Breast epithelium (tissue), 4 donors: ENCODE data around the gene GK. TPM values are rescaled to one million over a fixed set of nuclear protein-coding genes. Genes with fewer than 3 reads are reported as not detected.

Source experiments
- DNase-seq, 2 donors: peaks; one replicate each; pipeline ENCODE4 v3.0.0-alpha.2; 2019; ENCODE audit warnings: low spot score in 2 of 2
- H3K27ac ChIP-seq, 2 donors: fragments of 200-600 bp; sonication (generic) in 1 of 2; one replicate each; pipeline ENCODE4 v1.5.1; 2016 to 2019; ENCODE audit warnings: mild to moderate bottlenecking in 1 of 2
- H3K27me3 ChIP-seq, 2 donors: fragments of 200-600 bp; sonication (generic) in 1 of 2; one replicate each; pipeline versions ENCODE4 v1.5.1 to v1.6.0; 2017 to 2019; ENCODE audit warnings: control low read depth in 1 of 2, mild to moderate bottlenecking in 1 of 2
- H3K36me3 ChIP-seq: fragments of 200-600 bp; one replicate; pipeline ENCODE4 v1.5.1; 2019
- H3K4me1 ChIP-seq, 2 donors: fragments of 200-600 bp; sonication (generic); one replicate each; pipeline ENCODE4 v1.5.1; 2016 to 2019; ENCODE audit warnings: control low read depth in 1 of 2
- H3K4me3 ChIP-seq, 3 donors: fragments of 200-600 bp; sonication (generic); 1 replicate in 2 of 3; 2 replicates in 1 of 3; pipeline ENCODE4 v1.5.1; 2016 to 2019; ENCODE audit warnings: mild to moderate bottlenecking in 3 of 3, moderate library complexity in 2 of 3
- H3K9me3 ChIP-seq, 2 donors: fragments of 200-600 bp; sonication (generic) in 1 of 2; one replicate each; pipeline ENCODE4 v1.5.1; 2016 to 2019; ENCODE audit warnings: control low read depth in 1 of 2
- POLR2A ChIP-seq: fragments of 450-650 bp; IDR thresholded peaks from one replicate; pipeline ENCODE4 v1.6.1; 2016; ENCODE audit warnings: antibody characterized with exemption, mild to moderate bottlenecking, moderate library complexity
- POLR2AphosphoS5 ChIP-seq, 3 donors: sonication (generic); formaldehyde crosslinking; IDR thresholded peaks; one replicate each; pipeline ENCODE4 v1.6.1; 2017; ENCODE audit warnings: antibody characterized with exemption in 3 of 3
- intact Hi-C: fragments of 100-400 bp; cut with DNase I; formaldehyde crosslinking; loops from one replicate; pipeline ENCODE4 v1.15.1; 2023; ENCODE audit warnings: low total_unique reads
- total RNA-seq, 3 donors: library from RNA; depleted of rRNA; stranded (reverse); fragments of >200 nt; gene quantifications; one replicate each; pipeline ENCODE4 v1.1.0, GENCODE V29; 2016
- TF ChIP-seq, protein P1 (sequence below), 3 donors: fragments of 450-650 bp; IDR thresholded peaks; one replicate each; pipeline ENCODE4 v1.5.1; 2016 to 2017; ENCODE audit warnings: antibody characterized with exemption in 3 of 3, mild to moderate bottlenecking in 3 of 3, moderate library complexity in 3 of 3

Gene GK
- total RNA-seq, 3 donors from 2014 or later = 3.8 to 12.1 (median 6.9) TPM

DNA sequence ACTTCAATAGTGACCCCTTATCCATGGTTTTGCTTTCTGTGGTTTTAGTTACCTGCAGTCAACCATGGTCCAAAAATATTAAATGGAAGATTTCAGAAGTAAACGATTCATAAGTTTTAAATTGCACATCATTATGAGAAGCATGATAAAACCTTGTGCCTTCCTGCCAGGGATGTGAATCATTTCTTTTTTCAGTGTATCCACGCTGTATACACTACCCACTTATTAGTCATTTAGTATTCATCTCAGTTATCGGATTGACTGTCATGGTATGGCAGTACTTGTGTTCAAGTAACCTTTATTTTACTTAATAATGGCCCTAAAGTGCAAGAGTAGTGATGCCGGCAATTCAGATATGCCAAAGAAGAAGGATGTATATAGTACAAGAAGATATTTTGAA lies 38.0 kb upstream of the GK start:
- Histone ChIP-seq H3K27ac (no peak overlapping the region), H3K36me3 (no peaks in the 10 kb centered on the region), H3K4me1 (no peaks in the 10 kb centered on the region), H3K27me3 (no peaks in the 10 kb centered on the region), H3K9me3 (no peaks in the 10 kb centered on the region), H3K4me3 (no peak overlapping the region)
- intact Hi-C loops = no loop called here
- no peak for DNase-seq
- TF ChIP-seq, protein P1, sequence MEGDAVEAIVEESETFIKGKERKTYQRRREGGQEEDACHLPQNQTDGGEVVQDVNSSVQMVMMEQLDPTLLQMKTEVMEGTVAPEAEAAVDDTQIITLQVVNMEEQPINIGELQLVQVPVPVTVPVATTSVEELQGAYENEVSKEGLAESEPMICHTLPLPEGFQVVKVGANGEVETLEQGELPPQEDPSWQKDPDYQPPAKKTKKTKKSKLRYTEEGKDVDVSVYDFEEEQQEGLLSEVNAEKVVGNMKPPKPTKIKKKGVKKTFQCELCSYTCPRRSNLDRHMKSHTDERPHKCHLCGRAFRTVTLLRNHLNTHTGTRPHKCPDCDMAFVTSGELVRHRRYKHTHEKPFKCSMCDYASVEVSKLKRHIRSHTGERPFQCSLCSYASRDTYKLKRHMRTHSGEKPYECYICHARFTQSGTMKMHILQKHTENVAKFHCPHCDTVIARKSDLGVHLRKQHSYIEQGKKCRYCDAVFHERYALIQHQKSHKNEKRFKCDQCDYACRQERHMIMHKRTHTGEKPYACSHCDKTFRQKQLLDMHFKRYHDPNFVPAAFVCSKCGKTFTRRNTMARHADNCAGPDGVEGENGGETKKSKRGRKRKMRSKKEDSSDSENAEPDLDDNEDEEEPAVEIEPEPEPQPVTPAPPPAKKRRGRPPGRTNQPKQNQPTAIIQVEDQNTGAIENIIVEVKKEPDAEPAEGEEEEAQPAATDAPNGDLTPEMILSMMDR (IDR thresholded peaks at IDR 0.05) = no peak
- no peak for TF ChIP-seq POLR2AphosphoS5 (IDR thresholded peaks at IDR 0.05)
- no peak for TF ChIP-seq POLR2A

DNA sequence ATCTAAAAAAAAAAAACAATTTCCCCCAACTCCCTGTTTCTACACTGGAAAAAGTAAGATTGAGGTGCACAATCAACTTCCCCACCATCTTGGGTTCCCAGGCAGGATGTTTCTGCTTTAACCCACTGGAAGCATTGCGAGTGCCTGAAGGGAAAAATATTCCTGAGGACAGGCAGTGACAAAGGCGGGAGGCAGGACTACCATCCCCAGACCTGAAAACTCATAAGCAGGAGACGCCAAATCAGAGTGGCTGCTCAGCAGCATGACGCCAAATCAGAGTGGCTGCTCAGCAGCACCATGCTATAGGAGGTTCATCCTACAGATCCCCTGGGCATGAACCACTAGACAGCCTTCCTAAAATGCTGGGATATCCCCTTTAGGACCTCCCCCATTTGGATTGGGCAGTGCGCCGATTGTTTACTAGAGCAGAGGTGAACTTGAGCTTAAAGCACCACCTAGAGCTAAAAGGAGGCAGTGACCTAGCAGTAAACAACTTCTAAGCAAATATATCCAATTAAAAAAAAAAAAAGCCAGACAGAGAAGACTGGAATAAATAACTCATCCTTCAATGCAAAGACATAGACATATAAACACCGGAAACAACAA lies 35.0 kb upstream of the GK start:
- Histone ChIP-seq H3K4me1 (no peaks in the 10 kb centered on the region), H3K27me3 (peaks cover 0 to 7% of the 10 kb centered on the region in 2 donors), H3K27ac (no peak overlapping the region), H3K36me3 (no peaks in the 10 kb centered on the region), H3K4me3 (no peak overlapping the region), H3K9me3 (peaks cover 9 to 12% of the 10 kb centered on the region in 2 donors)
- intact Hi-C loops = no loop called here
- no peak for DNase-seq
- TF ChIP-seq POLR2A (no peak), POLR2AphosphoS5 (IDR thresholded peaks at IDR 0.05) (no peak)
- TF ChIP-seq, protein P1 (IDR thresholded peaks at IDR 0.05) = no peak

DNA sequence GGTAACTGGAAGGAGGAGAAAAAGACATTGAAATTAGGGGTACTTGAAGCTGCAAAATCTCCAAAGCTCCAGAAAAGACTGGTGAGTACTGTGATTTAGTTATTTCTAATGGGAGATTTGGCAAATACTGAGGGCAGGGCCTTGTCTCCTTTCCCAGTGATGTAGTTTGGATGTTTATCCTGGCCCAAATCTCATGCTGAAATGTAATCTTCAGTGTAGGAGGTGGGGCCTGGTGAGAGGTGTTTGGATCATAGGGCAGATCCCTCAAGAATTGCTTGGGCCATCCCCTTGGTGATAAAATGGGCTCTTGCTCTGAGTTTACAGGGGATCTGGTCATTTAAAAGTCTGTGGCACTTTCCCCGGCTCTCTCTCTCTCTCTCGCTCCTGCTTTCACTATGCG lies 33.1 kb upstream of the GK start:
- intact Hi-C loops = no loop called here
- no peak for TF ChIP-seq POLR2AphosphoS5 (IDR thresholded peaks at IDR 0.05)
- TF ChIP-seq, protein P1 (IDR thresholded peaks at IDR 0.05) = no peak
- no peak for TF ChIP-seq POLR2A

DNA sequence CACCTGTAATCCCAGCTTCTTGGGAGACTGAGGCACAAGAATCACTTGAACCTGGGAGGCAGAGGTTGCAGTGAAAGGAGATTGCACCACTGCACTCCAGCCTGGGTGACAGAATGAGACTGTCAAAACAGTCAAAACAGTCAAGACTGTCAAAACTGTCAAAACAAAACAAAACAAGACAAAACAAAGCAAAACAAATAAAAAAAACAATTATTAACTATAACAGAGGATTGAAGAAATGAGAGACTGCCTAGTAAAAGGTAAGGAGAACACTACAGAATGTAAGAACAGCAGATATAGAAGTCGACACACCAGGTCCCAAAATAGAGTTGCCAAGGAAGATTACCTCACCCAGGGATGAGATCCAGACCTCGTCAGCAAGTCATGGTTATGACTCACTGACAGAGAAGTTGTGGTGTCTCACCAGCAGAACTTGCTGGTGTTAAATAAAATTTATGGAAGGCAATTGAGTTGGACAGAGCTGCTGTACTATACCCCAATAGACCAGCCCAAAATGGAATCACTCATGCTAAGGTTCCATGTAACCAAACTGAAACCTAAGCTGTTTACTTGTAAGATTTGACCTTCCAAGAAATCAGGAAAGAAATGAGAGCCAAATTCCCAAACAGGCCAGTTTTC lies 32.1 kb upstream of the GK start:
- H3K4me1 ChIP-seq = no peaks in the 10 kb centered on the region
- TF ChIP-seq POLR2AphosphoS5 (IDR thresholded peaks at IDR 0.05) = no peak
- no peak for TF ChIP-seq POLR2A
- TF ChIP-seq, protein P1 (IDR thresholded peaks at IDR 0.05) = no peak
- no peak for DNase-seq
- H3K27ac ChIP-seq = no peak overlapping the region
- peaks cover 0 to 7% of the 10 kb centered on the region in 2 donors for H3K27me3 ChIP-seq
- H3K9me3 ChIP-seq = peaks cover 9 to 12% of the 10 kb centered on the region in 2 donors
- no peak overlapping the region for H3K4me3 ChIP-seq
- intact Hi-C loops = no loop called here
- H3K36me3 ChIP-seq = no peaks in the 10 kb centered on the region

More for the DNA sequence above, 33.1 kb upstream of the GK start:
- Histone ChIP-seq H3K4me3 (no peak overlapping the region), H3K4me1 (no peaks in the 10 kb centered on the region), H3K27me3 (peaks cover 0 to 7% of the 10 kb centered on the region in 2 donors), H3K9me3 (peaks cover 9 to 12% of the 10 kb centered on the region in 2 donors), H3K36me3 (no peaks in the 10 kb centered on the region), H3K27ac (peak overlapping the region in 1 of 2 donors; percentile 12)
- DNase-seq = no peak

DNA sequence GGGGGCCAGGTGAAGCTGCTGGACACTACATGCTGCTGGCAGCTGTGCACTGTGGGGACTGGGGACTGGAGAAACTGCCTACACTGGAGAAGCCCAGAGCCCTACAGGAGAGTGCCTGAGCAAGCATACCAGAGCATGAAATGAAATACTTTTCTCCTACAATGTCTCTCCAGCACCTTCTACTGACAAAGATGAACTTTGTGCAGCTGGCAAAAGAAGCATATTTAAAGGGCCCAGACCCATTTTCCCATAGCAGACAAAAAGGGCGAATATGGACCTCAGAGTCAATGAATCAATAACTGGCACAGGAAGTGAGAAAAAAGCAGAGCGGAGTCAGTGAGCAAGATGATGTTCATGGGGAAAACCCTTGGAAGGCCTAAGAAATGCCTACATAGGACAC lies 30.9 kb upstream of the GK start:
- no peak overlapping the region for H3K27ac ChIP-seq
- peaks cover 0 to 7% of the 10 kb centered on the region in 2 donors for H3K27me3 ChIP-seq
- TF ChIP-seq POLR2AphosphoS5 (IDR thresholded peaks at IDR 0.05) (no peak), POLR2A (no peak)
- TF ChIP-seq, protein P1 (IDR thresholded peaks at IDR 0.05) = no peak
- intact Hi-C loops = no loop called here
- DNase-seq = no peak
- H3K4me1 ChIP-seq = no peaks in the 10 kb centered on the region
- H3K36me3 ChIP-seq = no peaks in the 10 kb centered on the region
- H3K4me3 ChIP-seq = no peak overlapping the region
- peaks cover 9 to 12% of the 10 kb centered on the region in 2 donors for H3K9me3 ChIP-seq
